ENCODE results near the gene SCPEP1. TPM values are rescaled to one million over a fixed set of nuclear protein-coding genes. Genes with fewer than 3 reads are reported as not detected.

Gene SCPEP1
- polyA plus RNA-seq, 4 donors: 83.5 to 126 (median 103) TPM

DNA sequence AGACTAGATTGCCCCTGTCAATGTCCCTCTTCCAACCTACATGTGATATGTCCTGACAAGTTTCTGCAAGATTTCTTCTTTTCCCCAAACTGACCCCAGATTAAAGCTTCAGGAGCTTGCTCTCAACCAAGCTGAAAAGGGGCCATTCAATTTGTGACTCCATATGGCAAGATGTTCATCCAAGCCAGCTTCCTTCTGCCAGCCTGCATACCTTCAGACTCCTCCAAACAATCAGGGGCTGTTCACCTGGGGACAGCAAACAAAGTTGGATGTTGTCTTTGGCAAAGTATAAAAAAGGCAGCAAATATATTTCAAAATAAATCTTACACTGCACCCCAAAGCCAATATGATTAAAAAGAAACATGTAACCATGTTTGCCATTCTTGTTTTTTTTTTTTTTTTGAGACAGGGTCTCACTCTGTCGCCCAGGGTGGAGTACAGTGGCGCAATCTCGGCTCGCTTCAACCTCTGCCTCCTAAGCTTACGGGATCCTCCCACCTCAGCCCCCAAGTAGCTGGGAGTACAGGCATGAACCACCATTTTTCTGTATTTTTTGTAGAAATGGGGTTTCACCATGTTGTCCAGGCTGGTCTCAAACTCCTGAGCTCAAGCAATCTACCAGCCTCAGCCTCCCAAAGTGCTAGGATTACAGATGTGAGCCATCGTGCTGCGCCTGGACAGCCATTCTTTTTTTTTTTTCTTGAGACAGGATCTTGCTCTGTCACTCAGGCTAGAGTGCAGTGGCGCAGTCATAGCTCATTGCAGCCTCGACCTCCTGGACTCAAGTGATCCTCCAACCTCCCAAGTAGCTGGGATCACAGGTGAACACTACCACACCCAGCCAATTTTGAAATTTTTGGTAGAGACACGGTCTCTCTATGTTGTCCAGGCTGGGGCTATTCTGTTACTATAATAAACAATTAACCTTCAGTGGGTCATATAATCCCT lies 57.1 kb downstream of the SCPEP1 start:
- no peak for DNase-seq (ENCODE audit: low read depth in 4 of 4, low spot score in 3 of 4)

DNA sequence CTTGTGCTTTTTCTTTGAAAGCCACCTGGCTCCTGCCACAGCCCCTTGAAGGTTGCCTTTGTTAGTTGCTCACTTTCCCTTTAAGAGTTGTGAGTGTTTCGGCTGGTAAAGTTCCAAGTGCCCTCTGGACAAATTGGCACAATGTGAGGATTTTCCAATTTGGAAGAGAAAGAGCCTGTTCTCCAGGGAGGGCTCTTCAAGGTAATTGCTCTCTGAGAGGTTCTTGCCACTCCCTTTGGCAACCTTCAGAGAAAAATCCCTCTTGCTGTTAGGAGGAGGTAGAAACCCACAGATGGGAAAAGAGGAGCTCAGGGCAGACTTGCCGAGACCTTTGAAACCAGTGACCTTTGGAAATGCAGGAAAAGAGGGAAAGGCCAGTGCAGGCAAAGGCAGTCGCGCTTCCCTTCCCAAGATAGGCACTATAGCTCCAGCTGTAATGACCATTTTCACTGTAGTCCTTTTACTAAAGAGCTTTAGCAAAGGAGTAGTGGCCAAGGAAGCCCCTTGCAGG lies 58.1 kb downstream of the SCPEP1 start:
- DNase-seq (ENCODE audit: low read depth in 4 of 4, low spot score in 3 of 4): no peak

- no peak for DNase-seq (ENCODE audit: low read depth in 4 of 4, low spot score in 3 of 4)
Observed at GRCh38 chr17:57037411-57037810, 59.5 kb downstream of the SCPEP1 start.

GRCh38 chr17:57038486-57038885 lies 60.6 kb downstream of the SCPEP1 start:
- no peak for DNase-seq (ENCODE audit: low read depth in 4 of 4, low spot score in 3 of 4)

GRCh38 chr17:57040571-57040970 lies 62.6 kb downstream of the SCPEP1 start:
- DNase-seq (ENCODE audit: low read depth in 4 of 4, low spot score in 3 of 4): no peak

GRCh38 chr17:57043276-57043675 lies 65.3 kb downstream of the SCPEP1 start:
- DNase-seq (ENCODE audit: low read depth in 4 of 4, low spot score in 3 of 4): no peak

DNA sequence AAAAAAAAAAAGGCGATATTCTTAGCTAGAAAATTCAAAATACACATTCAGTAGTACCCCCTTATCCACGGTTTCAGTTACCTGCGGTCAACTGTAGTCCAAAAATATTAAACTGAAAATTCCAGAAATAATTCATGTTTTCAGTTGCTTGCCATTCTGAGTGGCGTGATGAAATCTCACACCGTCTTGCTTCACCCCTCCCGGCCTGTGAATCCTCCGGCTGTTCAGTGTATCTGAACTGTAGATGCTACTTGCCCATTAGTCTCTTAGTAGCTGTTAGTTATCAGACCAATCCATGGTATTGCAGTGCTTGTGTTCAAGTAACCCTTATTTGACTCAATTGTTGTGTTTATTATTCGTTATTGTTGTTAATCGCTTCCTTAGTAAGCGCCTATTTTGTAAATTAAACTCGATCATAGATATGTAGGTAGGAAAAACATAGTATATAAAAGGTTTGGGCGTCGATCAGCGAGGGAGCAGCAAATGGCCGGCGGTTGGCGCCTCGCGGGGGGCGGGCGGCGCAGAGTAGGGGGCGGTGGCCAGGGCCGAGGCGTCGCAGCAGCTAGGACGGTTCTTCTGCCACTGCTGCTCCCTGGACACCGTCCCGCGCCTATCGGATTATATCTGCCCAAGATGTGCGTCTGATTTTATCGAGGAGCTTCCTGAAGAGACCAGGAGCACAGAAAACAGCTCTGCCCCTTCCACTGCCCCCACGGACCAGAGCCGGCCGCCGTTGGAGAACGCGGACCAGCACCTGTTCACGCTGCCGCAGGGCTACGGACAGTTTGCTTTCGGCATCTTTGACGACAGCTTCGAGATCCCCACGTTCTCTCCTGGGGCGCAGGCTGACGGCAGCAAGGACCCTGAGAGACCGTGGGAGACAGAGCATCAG lies 67.3 kb downstream of the SCPEP1 start:
- no peak for DNase-seq (ENCODE audit: low read depth in 4 of 4, low spot score in 3 of 4)

DNA sequence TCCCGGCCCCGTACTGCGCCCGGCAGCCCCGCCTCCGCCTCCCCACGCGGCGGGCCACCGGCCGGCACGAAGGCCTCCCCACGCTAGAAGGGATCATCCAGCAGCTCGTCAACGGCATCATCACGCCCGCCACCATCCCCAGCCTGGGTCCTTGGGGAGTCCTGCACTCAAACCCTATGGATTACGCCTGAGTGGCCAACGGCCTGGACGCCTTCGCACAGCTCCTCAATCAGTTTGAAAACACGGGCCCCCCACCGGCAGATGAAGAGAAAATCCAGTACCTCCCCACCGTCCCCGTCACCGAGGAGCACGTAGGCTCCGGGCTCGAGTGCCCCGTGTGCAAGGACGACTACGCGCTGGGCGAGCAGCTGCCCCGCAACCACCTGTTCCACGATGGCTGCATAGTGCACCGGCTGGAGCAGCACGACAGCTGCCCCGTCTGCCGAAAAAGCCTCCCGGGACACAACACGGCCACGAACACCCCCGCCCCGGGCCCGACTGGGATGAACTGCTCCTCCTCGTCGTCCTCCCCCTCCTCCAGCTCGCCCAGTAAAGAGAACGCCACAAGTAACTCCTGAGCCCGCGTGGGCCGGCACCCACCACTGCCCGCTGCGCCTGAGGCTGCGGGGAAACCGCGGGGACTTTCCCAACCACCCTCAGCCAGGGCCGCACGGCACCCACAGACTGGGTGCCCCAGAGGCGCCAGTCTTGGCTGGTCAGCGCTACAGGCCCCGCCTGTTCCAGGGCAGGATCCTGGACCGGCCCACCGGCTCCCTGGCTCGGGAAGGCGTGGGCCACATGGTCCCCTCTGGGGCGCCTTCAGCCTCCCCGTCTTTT lies 68.2 kb downstream of the SCPEP1 start:
- no peak for DNase-seq (ENCODE audit: low read depth in 4 of 4, low spot score in 3 of 4)

- no peak for DNase-seq (ENCODE audit: low read depth in 4 of 4, low spot score in 3 of 4)
Observed at GRCh38 chr17:57046749-57047148, 68.8 kb downstream of the SCPEP1 start.

DNA sequence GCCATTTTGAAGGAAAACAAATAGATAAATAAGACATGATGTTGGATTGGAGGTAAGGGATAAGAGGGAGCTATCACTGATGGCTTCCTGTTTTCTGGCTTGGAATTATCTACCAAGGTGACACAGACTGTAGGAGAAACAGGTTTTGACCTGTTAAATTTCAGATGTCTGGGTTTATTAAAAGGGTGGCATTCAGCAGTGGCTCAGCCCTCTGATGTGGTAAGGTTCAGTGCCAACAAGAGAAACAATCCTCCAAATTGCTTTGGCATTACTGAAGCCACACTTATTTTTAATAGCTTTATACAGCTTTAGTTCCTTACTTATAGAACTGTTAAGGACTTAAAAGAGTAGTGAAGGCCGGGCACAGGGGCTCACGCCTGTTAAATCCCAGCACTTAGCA lies 70.2 kb downstream of the SCPEP1 start:
- DNase-seq (ENCODE audit: low read depth in 4 of 4, low spot score in 3 of 4): no peak

DNA sequence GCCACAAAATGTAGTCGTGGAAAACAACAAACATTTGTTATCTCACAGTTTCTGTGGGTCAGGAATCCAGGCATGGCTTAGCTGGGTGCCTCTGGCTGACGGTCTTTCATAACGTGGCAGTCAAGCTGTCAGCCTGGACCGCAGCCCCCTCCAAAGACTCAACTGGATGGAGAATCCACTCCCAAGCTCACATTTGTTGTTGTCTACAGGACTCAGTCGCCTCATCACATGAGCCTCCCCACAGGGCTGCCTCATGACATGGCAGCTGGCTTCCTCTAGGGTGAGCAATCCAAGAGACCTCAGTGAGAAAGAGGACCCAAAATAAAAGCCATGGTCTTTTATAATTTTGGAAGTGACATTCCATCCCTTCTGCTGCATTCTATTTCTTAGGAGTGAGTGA lies 72.4 kb downstream of the SCPEP1 start:
- no peak for DNase-seq (ENCODE audit: low read depth in 4 of 4, low spot score in 3 of 4)

- DNase-seq (ENCODE audit: low read depth in 4 of 4, low spot score in 3 of 4): no peak
Observed at GRCh38 chr17:57051886-57052361, 74.0 kb downstream of the SCPEP1 start.

Other genes with a start within 250 kb of the SCPEP1 start
- 1 to 10 TPM in 3 of 4 donors, under 1 TPM in 1; 0.86 to 1.4 (median 1.1) TPM for gene C17orf67, start 144.2 kb upstream of the SCPEP1 start, polyA plus RNA-seq (ENCODE audit: insufficient read length in 4 of 4)
- 1 to 10 TPM; 3.5 to 5.1 (median 3.9) TPM for gene DGKE, start 144.0 kb upstream of the SCPEP1 start, polyA plus RNA-seq (ENCODE audit: insufficient read length in 4 of 4)
- gene TRIM25, start 64.1 kb upstream of the SCPEP1 start, polyA plus RNA-seq (ENCODE audit: insufficient read length in 4 of 4): 10 to 100 TPM; 23.4 to 34.4 (median 31.5) TPM
- gene COIL, start 17.1 kb upstream of the SCPEP1 start, polyA plus RNA-seq (ENCODE audit: insufficient read length in 4 of 4): 10 to 100 TPM; 27.8 to 35.9 (median 33.9) TPM
- gene AKAP1, start 107.1 kb downstream of the SCPEP1 start, polyA plus RNA-seq (ENCODE audit: insufficient read length in 4 of 4): 10 to 100 TPM; 33.8 to 36.8 (median 36.0) TPM

Data from right renal pelvis (tissue), 4 donors.